HG03097 (cell line): ENCODE measurements around the gene MAPKBP1.

Source experiments
- ATAC-seq: cut with Tn5 transposase; IDR thresholded peaks from one replicate; pipeline ENCODE4 v1.9.1; 2021; ENCODE audit not compliant: unreplicated experiment, low FRiP score

Gene MAPKBP1

GRCh38 chr15:41782371-41783282 lies 8.3 kb downstream of the MAPKBP1 start:
- ATAC-seq = peak; percentile 52

DNA sequence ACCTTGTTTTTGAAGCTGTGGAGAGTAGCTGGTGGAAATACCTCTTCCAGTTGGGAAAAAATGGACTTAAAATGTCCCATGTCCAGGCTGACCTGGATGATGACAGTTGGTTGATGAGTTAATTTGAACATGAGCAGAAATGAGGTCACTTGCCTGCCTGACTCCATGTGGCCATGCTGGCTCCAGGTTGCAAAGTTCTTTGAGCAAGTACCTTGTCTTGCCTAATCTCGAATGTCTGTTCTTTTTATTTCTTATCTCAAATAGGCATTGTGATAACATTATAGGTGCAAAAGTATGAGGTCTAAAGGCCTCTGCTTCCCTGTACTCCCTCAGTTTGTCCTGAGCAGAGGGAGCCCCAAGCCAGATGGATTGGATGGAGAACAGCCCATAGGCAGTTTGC lies 9.0 kb downstream of the MAPKBP1 start:
- ATAC-seq = no peak

DNA sequence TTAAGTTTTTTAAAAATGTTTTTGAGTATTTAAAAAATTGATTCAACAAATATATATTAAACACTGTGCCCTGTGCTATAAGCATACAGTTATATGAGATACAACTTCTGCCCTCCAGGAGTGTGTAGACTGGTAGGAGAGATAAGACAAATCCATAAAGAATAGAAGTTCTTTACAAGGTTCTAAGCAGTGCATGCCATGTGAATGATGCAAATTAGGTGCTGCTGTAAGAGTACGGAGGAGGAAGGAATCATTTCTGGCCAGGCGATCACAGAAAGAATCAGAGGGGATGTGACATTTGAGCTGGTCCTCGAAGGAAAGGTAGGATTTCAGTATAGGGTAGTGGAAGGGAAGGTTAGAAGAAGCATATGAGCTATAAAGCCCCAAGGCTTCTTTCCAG lies 14.0 kb downstream of the MAPKBP1 start:
- ATAC-seq = no peak

- no peak for ATAC-seq
Measured at GRCh38 chr15:41789236-41789635, 15.0 kb downstream of the MAPKBP1 start.

DNA sequence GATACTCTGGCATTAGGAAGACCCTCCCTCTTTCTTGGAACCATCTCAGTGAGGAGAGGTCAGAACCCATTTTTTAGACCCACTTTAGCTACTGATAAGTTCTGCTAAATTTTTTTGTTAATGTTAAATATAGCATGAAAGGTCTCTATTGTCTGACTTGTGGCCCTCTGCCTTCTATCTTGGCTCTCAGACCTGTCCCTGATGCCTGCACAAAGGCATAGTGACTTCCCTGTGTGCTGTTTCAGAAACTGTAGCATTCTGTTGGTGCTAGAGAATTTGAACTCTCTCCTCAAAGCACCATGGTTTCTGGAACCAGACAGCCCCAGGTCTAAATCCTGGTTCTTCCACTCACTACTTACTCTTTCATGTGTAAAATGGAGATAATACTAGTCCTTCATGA lies 15.4 kb downstream of the MAPKBP1 start:
- no peak for ATAC-seq

- ATAC-seq = no peak
Measured at GRCh38 chr15:41790169-41790568, 15.9 kb downstream of the MAPKBP1 start.

DNA sequence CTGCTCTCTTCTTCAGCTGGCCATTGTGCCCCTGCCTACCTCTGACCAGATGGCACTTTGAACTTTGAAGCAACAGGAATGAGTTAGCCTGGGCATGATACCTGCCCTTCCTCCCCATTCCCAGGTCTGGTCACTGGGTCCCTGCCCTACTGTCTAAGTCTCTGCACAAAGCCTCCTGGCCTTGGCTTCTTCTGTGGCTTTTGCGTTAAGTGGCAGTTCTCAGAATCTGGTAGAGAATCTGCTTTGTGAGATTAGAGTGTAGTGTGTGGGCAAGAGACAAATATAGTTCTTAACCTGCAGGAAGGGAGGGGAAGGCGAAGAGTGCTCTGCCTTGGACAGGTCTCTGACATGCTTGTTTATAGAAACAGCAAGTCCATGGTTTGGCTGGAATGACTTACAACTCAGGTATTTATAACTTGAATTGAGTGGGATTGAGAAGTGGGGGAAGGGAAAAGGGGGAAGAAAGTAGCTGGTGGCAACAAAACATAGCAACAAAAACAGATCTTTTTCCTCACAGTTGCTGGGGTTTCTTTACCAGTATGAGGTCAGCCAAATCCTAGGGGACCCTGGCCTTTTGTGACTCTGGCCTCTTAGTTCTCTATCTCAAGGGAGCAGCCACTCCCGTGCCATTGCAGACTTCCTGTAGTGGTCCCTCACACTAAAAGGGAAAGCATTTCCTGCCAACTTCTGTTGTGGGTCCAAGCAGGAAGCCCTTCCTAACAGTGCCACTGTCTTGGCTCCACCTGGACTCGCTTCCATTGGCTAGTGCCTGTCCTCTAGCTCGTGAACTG lies 16.7 kb downstream of the MAPKBP1 start:
- no peak for ATAC-seq

DNA sequence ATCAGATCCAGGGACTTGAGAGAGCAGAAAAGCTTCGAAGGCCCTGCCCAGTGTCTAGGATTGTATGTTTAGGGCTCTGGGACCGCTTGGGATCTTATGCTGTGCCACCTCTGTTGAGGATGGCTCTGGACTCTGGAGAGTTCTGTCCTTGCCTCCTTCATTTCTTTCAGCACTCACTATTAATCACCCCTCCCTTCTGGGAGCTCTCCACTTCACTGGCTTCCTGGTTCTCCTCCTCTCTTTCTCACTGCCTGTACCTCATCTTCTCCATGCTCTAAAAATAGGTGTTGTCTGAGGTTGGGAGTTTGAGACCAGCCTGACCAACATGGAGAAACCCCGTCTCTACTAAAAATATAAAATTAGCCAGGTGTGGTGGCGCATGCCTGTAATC lies 17.3 kb downstream of the MAPKBP1 start:
- ATAC-seq = no peak

DNA sequence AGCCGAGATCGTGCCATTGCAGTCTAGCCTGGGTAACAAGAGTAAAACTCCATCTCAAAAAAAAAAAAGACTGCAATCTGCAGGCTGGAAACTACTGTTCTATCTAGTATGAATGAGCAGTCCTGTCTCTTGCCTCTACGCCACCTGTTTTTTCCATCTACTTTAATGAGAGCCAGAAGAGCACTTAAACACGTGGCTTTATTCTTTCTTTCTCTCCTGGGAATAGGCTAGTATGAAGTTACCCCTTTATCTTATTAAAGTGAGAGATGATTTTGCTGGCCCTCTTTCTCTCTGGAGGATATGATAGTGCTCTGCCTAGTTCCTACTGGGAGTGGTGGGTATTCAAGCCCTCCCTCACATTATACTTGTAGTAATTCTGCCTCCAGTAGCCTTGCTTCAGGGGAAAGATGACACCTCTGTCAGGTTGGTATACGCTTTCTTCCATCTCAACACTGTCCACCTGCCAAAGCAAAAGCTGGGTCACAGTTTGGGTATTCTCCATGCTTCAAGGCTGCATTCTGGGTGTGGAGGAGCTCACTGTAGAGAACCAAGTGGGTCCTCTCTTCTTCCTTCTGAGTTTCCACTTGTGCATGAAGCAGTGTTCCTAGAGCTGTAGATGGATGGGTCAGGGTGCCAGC lies 17.8 kb downstream of the MAPKBP1 start:
- no peak for ATAC-seq

DNA sequence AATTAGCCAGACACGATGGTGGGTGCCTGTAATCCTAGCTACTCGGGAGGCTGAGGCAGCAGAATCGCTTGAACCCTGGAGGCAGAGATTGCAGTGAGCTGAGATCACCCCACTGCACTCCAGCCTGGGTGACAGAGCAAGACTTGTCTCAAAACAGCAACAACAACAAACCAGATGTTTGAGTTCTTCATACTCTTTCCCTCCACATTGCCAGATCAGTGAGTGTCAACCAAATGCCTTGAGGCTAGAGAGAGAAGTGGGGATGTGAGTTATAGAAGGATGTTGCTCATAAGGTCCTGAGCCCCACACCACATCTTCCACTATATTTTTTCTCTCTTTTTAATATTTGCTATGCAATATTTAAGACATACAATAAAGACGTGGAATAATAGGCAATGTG lies 19.8 kb downstream of the MAPKBP1 start:
- ATAC-seq = no peak

DNA sequence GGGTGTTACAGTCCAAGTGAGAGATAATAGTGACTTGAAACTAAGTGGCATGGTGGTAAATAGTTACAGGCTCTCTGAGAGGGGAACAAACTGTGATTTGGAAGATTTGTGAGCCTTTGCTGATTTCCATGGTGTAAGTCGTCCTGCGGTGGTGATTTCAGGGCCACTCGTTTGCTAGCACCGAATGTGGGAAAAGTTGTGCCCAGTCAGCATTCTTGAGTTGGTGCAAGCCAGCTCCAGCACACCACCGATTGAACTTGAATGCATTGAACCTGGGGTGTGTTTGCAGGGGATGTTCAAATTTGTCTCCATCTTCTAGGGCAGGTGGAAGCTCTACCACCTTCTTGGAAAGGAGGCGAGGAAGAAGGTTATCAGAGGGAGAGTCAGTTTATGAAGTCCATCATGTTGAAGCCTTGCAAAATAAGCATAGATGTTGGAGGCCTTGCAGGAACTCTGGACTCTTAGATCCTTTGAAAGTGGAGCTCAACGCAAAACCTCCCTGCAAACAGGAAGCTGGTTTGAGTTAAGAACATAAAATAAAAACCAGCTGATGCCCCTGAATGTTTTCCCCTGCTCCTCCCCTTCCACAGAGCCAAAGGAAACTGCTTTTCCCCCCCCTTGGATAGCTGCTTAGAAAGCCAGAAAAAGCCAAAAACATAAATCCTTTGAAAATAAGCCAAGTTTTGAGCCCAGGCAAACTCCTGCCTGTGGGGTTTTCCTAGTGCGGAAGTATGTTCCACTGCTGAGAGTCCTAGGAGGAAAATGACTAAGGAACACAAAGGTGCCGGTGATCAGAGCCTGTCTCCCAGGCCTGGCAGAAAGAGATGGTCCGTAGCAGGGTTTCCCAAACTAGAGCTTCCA lies 21.9 kb downstream of the MAPKBP1 start:
- ATAC-seq = no peak

DNA sequence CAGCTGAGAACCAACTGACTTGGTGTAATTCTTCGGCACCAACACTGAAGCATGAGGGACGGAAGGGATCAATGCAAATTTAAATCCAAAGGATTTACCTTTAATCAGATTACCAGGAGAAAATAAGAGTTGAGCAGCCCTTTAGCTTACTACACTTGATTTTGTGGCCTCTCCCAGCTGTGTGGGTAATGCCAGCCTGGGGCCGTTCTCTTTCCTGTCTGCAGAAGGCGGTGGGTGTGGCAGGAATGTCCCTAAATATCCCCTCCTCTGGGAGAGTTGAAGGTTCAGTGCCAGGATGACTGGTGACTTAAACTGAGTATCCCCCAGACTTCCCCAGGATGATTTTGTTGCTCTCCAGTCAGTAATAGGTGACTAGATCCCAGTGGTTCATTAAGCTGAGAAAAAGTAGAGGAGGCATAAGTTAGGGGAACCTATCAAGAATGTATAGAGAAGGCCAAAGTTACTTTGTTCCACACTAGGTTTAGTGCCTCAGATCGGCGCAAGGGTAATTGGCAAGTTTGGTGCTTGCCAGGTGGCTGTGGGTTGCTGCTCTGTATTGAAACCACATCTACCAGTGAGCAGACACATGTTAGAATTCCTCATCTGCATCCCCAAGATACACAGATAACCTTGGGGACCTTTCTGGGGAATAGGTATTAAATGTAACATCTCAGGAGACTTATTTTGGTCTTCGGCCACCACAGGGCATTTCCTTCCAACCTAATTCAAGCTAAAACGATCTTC lies 23.1 kb downstream of the MAPKBP1 start:
- no peak for ATAC-seq

- no peak for ATAC-seq
Measured at GRCh38 chr15:41798607-41799487, 24.6 kb downstream of the MAPKBP1 start.

GRCh38 chr15:41799488-41799805 lies 25.2 kb downstream of the MAPKBP1 start:
- no peak for ATAC-seq

- no peak for ATAC-seq
Measured at GRCh38 chr15:41801185-41801584, 26.9 kb downstream of the MAPKBP1 start.

DNA sequence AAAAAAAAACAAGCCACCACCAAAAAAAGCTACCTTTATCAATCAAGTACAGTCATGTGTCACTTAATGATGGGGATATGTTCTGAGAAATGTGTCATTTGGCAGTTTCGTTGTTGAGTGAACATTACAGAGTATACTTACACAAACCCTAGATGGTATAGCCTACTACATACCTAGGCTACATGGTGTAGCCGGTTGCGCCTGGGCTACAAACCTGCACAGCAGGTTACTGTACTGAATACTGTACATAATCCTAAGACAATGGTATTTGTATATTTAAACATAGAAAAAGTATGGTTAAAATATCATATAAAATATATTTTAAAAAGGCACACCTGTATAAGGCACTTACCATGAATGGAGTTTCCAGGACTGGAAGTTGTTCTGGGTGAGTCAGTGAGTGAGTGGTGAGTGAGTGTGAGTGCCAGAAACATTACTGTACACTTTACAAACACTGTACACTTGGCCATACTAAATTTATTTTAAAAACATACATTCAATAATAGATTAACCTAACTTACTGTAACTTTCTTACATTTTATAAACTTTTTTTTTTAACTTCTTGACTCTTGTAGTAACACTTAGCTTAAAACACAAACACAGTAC lies 27.7 kb downstream of the MAPKBP1 start:
- ATAC-seq = no peak

DNA sequence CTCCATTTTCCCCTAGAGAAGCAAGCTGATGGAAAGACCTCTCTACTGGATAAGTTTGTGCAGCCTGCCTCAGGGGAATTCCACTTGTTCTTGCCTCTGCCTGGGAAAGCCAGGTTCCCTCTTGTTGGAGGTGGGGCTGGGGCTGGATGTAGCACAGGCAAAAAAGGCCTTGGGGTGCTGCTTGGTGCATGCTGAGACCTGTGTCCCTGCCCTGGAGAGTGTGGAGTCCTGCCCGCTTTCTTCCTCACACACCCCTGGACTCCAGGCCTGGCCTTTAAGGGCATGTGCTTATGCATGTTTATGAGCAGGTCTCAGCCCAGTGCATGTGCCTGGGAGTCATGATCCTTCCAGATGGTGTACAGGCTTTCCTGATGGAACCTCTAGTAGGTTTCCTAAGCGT lies 30.1 kb downstream of the MAPKBP1 start:
- no peak for ATAC-seq

DNA sequence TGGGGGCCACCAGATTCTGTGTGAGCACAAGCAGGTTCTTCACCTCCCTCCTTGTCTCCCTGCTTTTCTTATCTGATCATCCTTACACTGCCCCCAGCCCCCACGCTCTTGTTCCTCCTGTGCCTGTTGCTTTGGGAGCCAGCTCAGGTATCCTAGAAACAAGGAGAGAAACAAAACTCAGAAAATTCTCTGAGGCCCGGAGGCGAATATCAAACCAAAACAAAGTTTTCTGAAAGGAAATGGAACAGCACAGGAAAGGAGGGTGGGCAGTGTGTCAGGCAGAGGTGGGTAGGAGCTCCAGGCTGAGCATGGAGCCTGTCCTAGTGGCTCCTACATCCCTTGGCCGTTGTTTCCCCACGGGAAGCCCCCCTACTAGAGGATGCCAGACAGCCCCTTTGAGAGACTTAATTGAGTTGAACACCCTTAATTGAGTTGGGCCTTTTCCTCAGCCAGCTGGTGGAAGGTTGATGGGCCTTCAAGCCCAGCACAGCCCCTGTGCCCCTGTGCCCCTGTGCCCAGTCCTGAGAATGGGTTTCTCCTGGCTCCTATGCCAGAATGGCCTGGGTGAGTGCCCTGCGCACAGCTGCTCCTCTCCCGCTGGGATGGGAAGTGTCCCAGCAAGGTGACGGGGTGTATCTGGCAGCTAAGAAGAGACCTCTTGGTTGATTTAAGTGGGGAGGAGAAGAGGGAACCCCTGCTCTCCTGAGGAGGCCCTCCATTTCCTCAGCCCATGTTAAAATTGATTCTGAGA lies 30.8 kb downstream of the MAPKBP1 start:
- ATAC-seq = no peak
